KG1 (cell line): ENCODE results near the gene SP9.

Experiments used
- DNase-seq: peaks from one replicate; lab custom pipeline; 2025; lab: John Stamatoyannopoulos, UW

The SP9 gene

DNA sequence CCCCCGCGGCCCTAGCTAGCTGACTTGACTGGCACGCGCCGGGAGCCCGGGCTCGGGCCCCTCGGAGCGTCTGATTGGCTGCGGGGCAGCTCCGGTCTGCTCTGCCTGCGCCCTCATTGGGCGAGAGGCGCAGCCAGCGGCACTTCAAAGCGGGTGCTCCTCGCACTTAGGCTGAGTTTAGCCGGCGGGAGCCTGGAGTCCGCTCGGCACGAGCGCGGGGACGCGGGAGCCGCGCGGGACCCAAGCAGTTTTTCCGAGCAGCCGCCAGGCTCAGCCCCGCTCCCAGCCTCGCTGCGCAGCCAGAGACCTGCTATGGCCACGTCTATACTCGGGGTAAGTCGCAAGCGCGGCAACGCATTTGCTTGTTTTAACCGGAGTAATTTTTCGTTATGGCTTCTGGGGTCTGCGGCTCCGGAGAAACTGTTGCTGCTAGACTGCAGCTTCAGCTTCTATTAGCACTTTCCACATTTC is at the start of gene SP9:
TSS of gene SP9 (plus strand) at position 174 of the 471 bp plus-strand sequence. CDS start at position 313, 139 bp downstream.
- no peak for DNase-seq

- DNase-seq, result no peak
These were observed 48.6 kb upstream of the SP9 start for GRCh38 chr2:174286172-174286571.

- no peak for DNase-seq
These were observed 41.8 kb upstream of the SP9 start for GRCh38 chr2:174292908-174293307.

DNA sequence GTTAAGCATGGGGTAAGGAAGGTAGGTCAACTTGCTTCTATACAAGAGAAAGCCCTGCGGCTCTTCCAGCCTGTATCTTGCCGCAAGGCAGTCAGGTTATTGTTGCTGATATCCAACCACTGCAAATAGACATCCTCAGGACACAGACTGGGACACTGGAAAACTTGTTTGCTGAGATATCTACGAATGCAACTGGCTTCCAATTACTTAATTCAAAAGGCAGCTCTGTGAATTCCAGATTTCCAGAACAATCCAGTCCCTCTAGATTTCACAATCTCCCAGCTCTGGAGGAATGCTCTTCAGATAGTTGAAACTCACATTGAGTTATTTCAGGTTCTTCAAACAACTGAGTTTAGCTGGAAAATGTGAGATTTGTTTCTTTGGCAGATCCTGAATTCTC is 34.6 kb upstream of the SP9 start:
- DNase-seq, result no peak

DNA sequence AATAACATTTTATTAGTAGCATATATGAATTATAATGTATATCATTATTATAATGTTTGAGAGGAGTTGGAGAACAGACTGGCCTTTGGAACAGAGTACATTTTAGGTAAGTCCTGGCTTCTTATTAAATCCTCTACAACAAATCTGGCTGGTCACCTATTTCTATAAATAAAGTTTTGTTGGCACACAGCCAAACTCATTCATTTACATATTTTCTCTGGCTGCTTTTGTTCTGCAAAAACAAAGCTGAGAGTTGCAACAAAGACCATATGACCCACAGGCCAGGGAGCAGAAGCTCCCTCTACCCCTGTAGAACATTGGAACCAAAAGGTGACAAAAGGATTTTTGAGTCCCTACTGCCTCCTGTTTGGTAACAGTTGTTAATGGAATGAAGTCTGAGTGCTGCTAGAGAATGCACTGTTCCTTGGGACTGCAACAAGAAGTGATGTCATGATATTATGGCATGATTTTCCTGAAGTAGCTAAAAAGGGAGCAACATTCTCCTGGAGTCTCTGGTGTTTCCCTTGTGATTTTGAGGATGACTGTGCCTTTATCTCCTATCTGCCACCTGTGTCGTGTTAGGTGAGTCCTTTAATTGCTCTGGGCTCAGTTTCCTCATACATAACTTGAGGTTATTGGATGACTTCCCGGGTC is 22.0 kb upstream of the SP9 start:
- no peak for DNase-seq

GRCh38 chr2:174322149-174322548 is 12.6 kb upstream of the SP9 start:
- no peak for DNase-seq

DNA sequence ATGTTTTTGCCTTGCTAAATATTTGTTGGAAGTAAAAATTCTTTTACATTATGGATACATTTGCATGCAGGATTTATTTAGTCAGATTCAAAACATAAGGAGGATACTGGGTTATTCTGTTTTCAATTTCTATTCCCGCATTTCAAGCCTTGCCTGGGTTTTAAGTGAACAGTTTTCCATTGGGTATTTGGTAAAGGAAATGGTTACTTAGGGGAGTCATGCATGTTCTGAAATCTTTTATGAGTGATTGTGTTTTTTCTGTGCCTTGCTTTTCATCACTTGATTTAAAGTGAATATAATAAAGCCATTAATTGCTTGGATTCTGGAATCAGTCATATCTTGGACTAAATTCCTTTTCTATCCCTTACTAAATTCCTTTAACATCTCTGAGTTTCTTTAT is 12.0 kb upstream of the SP9 start:
- DNase-seq, result no peak

DNA sequence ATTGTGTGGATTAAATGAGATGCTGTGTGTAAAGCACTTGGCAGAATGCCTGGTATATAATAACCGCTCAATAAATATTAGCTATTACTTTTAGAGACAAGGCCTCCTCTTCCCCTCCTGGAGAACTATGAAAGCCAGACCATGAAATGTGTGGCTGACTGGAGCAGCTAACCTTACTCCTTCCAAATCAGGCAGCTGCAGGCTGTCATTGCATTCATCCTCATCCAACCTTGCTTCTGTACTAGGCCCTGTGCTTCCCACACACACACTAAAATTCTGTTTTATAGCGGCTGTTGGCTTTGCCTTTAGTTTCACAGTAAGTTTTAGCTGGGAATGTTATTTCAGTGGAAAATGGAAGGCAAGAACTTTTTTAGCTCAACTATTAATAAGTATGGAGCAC is 10.2 kb upstream of the SP9 start:
- no peak for DNase-seq

DNA sequence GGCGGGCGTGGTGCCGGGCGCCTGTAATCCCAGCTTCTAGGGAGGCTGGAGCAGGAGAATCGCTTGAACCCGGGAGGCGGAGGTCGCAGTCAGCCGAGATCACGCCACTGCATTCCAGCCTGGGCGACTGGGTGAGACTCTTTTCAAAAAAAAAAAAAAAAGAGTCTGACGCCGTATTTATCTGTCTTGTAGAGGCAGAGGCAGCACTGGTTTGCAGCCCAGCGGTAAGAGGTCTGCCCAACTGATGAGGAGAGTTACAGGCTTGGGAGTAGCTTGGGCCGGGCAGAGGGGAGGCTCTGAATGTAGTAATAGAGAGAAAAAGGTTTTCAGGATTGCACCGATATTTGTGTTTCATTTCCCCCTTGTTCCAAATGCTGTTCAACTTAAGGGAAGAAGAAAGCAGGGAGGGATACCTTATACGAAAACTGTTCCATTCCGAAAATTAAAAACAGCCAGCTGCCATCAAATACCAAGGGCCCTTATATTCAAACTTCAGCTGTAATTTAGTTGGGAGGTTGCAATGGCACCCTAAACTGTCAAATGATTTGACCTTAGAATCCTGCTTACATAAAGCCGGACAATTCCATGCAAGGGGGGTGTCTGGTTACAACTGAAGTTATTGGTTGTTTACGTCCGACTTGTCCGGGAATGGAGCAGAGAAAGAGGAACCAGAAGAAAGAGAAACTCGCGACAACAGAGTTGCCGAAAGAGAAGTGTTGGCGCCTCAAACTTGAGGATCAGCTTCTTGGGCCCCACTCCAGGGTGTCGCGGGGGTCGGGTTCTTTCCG is 9.2 kb upstream of the SP9 start:
- no peak for DNase-seq

DNA sequence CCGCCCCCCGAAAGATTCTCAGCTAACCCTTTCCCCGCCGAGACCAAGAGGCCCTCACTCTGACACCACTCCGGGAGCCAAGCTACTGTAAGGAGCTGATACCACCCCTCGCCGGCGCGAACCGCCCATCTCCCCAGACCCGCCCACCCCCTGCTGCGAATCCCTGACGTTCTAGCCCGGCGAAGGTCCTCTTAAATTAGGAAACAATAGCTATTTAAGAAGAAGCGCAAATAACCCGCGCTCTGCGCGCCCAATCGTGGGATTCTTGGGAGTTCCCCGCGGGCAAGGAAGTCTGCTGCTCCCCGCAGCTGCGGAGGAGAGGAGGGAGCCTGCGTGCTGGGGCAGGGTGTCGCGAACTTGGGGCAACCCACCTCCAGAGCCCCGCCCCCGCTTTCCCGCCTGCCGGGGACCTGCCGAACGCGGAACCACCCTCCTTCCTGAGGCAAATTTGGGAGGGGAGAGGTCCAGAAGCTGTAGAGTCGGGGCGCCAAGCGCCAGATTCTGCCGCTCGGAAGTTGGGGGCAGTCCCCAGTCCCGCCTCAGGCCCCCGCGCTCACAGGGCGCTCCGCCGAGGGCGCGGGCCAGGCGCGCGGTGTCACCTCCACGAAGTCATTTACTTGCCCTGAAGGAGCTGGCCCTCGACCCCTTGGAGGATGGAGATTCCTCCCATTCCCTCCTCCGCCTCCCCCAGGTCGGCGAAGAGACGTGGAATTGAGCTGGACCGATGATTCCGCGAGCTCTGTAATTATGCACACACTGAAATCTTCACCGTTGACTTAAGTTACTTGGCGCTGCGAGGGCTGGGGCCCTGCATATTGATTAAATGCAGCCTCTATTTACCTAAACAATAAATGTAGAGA is 8.4 kb upstream of the SP9 start:
- no peak for DNase-seq

- no peak for DNase-seq
These were observed 7.5 kb upstream of the SP9 start for GRCh38 chr2:174327021-174327840.

DNA sequence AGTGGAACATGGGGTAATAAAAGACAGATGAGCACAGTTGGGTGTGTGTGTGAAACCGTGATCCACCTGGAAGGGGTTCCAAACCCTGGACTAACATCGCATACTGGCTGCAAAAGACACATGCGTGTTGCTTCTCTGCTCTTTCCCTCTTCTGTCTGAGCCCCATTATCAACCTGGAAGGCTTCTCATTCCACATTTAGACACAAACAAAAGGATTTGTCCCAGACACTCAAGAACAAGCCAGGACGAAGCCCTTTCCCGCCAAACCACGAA is 7.0 kb upstream of the SP9 start:
- no peak for DNase-seq

GRCh38 chr2:174328114-174328960 is 6.4 kb upstream of the SP9 start:
- DNase-seq, result no peak

GRCh38 chr2:174328961-174329715 is 5.6 kb upstream of the SP9 start:
- DNase-seq, result no peak

DNA sequence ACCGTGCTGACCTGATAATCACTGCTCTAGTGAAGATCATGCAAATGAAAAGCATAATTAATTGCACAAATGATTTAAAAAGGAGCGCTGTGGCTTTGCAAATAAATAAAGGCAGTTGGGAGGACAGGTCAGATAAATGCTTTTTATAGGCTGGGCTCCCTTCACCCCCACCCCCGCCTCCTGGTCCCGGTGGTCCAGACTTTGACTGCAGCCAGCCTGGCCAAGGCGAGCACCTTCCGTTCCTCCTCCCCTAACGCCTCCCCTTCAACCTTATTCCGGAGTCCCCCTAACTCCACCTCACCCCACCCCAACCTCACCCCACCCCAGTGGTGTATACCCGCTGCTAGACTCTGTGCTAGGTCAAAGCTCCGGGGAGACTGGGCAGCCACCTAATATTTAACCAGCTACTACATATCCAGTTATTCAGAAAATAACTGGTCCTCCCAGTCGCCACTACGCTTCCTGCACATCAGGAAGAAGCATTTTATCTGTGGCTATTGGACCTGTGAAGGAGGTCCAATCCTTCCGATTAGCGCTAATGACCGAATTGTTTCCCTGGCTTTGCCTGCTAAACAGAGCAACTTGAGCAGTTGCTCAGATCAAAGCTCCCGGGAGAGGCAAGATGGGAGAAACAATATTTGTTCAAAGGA is 3.7 kb upstream of the SP9 start:
- no peak for DNase-seq

DNA sequence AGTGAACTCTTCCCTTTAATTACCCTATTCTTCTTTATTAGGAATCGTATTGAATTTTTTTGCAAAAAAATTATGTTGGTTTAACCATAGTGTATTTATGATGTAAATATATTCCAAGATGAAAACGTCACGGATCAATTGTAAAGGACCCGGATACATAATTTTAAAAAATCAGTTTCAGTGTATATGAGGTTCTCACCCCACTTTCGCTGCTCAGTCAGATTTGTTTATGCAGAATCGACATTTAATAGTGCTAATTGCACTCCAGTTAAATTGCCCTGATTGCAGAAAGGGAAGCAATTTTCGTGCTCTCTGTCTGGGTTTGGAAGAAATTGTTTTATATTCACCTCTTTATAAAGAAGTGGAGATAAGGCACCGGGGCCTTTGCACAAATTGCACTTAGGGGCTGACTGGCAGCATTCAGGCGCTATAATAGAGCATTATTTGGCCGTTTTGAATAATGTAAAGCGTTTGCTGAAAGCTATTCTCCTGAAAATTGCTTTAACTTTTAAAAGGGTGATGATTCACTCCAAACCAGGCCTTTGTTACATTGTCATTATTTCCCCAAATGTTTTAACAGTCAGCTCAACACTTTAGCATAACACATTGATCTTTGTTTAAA is 3.0 kb upstream of the SP9 start:
- DNase-seq, result no peak

DNA sequence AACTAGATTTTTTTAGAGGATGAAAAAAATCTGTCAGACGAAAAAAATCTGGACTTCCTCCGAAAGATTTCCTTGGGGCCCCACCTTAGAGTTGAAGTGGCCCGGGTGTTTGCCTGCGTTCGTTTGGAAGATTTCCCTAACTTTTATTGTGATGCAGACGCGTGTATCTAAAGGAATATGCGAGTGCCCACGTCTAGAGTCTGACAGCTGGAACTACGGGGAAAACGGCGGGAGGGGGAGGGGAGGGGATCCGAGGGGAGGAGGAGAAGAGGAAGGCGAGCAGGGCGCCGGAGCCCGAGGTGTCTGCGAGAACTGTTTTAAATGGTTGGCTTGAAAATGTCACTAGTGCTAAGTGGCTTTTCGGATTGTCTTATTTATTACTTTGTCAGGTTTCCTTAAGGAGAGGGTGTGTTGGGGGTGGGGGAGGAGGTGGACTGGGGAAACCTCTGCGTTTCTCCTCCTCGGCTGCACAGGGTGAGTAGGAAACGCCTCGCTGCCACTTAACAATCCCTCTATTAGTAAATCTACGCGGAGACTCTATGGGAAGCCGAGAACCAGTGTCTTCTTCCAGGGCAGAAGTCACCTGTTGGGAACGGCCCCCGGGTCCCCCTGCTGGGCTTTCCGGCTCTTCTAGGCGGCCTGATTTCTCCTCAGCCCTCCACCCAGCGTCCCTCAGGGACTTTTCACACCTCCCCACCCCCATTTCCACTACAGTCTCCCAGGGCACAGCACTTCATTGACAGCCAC is 2.4 kb upstream of the SP9 start:
- DNase-seq, result no peak

DNA sequence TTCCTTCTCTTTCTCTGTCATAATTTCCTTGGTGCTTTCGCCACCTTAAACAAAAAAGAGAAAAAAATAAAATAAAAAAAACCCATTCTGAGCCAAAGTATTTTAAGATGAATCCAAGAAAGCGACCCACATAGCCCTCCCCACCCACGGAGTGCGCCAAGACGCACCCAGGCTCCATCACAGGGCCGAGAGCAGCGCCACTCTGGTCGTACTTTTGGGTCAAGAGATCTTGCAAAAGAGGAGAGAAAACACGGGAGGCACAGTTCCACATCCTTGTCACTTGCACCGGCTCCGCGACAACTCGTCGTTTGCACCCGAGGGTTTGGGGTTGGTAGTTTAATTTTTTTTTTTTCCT is 1.8 kb upstream of the SP9 start:
- no peak for DNase-seq
